ENCODE results near the gene GRIK2.

DNA sequence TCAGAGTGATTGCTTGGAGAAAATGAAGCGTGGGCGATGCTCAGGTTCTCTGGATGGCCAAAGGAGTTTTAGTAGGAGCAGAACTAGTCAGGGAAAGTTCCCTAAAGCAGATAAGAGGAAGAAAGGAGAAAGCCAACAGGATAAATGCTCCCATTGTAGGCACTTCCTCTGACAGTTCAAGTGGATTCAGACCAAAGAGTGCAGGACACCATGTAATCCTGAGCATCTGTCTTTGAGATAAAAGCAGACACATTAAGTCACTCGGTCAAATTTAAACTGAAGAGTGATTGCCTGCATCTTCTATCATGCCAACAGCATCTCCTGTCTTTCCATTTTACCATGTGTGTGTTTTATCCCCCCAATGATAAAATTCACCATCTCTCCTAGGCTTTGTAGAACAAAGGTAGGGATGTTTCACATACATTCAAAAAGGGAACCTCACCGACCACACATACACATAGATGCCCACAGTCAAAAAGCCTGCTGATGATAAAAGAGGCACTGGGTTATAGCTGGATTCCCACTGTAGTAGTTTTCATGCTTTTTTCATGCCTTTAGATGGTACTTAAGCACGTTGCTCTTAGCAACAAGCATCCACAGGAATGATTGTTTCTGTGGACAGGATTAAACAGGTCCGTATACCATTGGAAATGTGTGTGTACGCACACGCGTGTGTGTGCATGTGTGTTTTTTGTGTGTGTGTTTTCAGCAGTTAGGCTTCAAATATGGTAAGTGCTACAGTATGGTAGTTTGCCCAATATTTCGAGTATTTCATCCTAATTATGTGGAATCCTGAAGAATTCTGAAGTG, 7.0 kb downstream of the GRIK2 start:
- TF ChIP-seq, protein P1, sequence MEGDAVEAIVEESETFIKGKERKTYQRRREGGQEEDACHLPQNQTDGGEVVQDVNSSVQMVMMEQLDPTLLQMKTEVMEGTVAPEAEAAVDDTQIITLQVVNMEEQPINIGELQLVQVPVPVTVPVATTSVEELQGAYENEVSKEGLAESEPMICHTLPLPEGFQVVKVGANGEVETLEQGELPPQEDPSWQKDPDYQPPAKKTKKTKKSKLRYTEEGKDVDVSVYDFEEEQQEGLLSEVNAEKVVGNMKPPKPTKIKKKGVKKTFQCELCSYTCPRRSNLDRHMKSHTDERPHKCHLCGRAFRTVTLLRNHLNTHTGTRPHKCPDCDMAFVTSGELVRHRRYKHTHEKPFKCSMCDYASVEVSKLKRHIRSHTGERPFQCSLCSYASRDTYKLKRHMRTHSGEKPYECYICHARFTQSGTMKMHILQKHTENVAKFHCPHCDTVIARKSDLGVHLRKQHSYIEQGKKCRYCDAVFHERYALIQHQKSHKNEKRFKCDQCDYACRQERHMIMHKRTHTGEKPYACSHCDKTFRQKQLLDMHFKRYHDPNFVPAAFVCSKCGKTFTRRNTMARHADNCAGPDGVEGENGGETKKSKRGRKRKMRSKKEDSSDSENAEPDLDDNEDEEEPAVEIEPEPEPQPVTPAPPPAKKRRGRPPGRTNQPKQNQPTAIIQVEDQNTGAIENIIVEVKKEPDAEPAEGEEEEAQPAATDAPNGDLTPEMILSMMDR (IDR thresholded peaks at IDR 0.05; ENCODE audit: extremely low read depth in 1 of 2, insufficient read depth in 1 of 2, low read depth in 1 of 2, low read length in 2 of 2) = no peak
- no peak for TF ChIP-seq EZH2 (IDR thresholded peaks at IDR 0.05; ENCODE audit: borderline replicate concordance, low read depth, low read length, severe bottlenecking)
- TF ChIP-seq, protein P2, sequence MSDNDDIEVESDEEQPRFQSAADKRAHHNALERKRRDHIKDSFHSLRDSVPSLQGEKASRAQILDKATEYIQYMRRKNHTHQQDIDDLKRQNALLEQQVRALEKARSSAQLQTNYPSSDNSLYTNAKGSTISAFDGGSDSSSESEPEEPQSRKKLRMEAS (IDR thresholded peaks at IDR 0.05; ENCODE audit: insufficient read depth, insufficient read length) = no peak

Data from endothelial cell of umbilical vein (primary cell).